CD4-positive, alpha-beta T cell (primary cell): Measurements from ENCODE around the gene STAM2. TPM values are rescaled to one million over a fixed set of nuclear protein-coding genes. Genes with fewer than 3 reads are reported as not detected.

Experiments
- ATAC-seq: fragments of 200-7000 bp; cut with Tn5 transposase; one replicate; pipeline ENCODE4 v1.10.0; 2022; ENCODE audit warnings: mild to moderate bottlenecking; ENCODE audit not compliant: poor library complexity
- CTCF ChIA-PET: fragments of 350-600 bp; sonication (Branson Sonifier 250); formaldehyde crosslinking; loops from one replicate; lab custom pipeline; 2021; ENCODE audit warnings: antibody characterized with exemption, inconsistent platforms; lab: Charles Lee
- POLR2A ChIA-PET: fragments of 350-600 bp; sonication (Branson Sonifier 250); formaldehyde crosslinking; loops from one replicate; lab custom pipeline; 2021; ENCODE audit warnings: antibody characterized with exemption, inconsistent platforms; lab: Charles Lee
- DNase-seq, 14 experiments: peaks; one replicate each; pipeline ENCODE4 v3.0.0-alpha.2; 2013 to 2020; ENCODE audit warnings: mixed read lengths in 2 of 14
- H3K27ac ChIP-seq, 2 donors: one replicate each; pipeline versions ENCODE4 v1.5.1 to v1.7.0; 2013; ENCODE audit warnings: low read length in 2 of 2, low read depth in 1 of 2, mild to moderate bottlenecking in 1 of 2
- H3K27me3 ChIP-seq, 2 experiments: 1 replicate in 1 of 2; 2 replicates in 1 of 2; pipeline versions ENCODE4 v1.6.1 to v1.7.0; 2013; ENCODE audit warnings: low read length in 2 of 2, control low read depth in 1 of 2, mild to moderate bottlenecking in 1 of 2, moderate library complexity in 1 of 2; ENCODE audit not compliant: insufficient read depth in 2 of 2, control insufficient read depth in 1 of 2
- H3K36me3 ChIP-seq: one replicate; pipeline ENCODE4 v1.6.1; 2013; ENCODE audit warnings: low read length, control low read depth; ENCODE audit not compliant: insufficient read depth
- H3K4me1 ChIP-seq: one replicate; pipeline ENCODE4 v1.6.1; 2013; ENCODE audit warnings: low read length, control low read depth; ENCODE audit not compliant: insufficient read depth
- H3K4me3 ChIP-seq: one replicate; pipeline ENCODE4 v1.5.1; 2013; ENCODE audit warnings: mild to moderate bottlenecking, low read length, moderate library complexity
- H3K9me3 ChIP-seq, 2 experiments: 1 replicate in 1 of 2; 2 replicates in 1 of 2; pipeline versions ENCODE4 v1.6.1 to v1.7.0; 2013; ENCODE audit warnings: low read length in 2 of 2, mild to moderate bottlenecking in 2 of 2, control low read depth in 1 of 2, moderate library complexity in 1 of 2; ENCODE audit not compliant: control insufficient read depth in 1 of 2, insufficient read depth in 1 of 2
- H3K27ac Mint-ChIP-seq: one replicate; pipeline ENCODE4 v1.8.0; 2020; ENCODE audit warnings: mixed read lengths
- H3K27me3 Mint-ChIP-seq: one replicate; pipeline ENCODE4 v1.8.0; 2021; ENCODE audit warnings: mixed read lengths
- H3K36me3 Mint-ChIP-seq: one replicate; pipeline ENCODE4 v1.8.0; 2021; ENCODE audit warnings: low read depth, mixed read lengths
- H3K4me1 Mint-ChIP-seq: one replicate; pipeline ENCODE4 v1.8.0; 2021; ENCODE audit warnings: low read depth, mixed read lengths
- H3K4me3 Mint-ChIP-seq: one replicate; pipeline ENCODE4 v1.8.0; 2020; ENCODE audit warnings: mild to moderate bottlenecking, mixed read lengths
- H3K9me3 Mint-ChIP-seq: one replicate; pipeline ENCODE4 v1.8.0; 2020; ENCODE audit warnings: mixed read lengths
- intact Hi-C, 2 experiments: fragments of 100-400 bp; cut with DNase I in 1 of 2; cut with micrococcal nuclease in 1 of 2; formaldehyde crosslinking; loops; one replicate each; pipeline versions ENCODE4 v1.15.1 to v1.9.0; 2023 to 2025; cut with DNase I, micrococcal nuclease
- total RNA-seq, 174 experiments: library from RNA in 2 of 174; stranded (reverse) in 2 of 174; gene quantifications; one replicate each; pipeline ENCODE4 v1.2.3 and lab custom pipeline; 2021 to 2026
- TF ChIP-seq, protein P1 (sequence below): fragments of 200-600 bp; IDR thresholded peaks from one replicate; pipeline ENCODE4 v1.8.0; 2022; ENCODE audit warnings: antibody characterized with exemption, mild to moderate bottlenecking

Gene STAM2
- total RNA-seq, 2 experiments from 2014 or later, result 4.1 to 4.9 TPM

DNA sequence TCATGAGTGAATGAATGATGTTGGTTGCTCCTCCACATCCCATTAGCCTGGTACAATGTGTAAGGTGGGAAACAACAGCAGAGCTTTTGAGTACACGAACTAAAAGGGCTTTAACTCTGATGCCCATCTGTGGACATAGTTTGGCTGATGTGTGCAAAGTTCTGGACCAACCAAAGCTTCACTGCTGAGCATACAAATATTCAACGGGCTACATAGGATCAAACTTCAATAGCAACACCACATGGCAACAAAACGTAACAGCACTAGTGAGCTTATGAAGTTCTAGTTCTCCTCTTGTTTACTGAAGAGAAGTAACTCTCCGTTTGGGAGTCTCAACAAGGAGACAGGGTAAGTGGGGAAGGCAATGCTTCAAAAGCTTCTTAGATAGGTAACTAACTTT, 20.4 kb downstream of the STAM2 start:
- no peaks in the 10 kb centered on the region for H3K27me3 Mint-ChIP-seq
- H3K9me3 Mint-ChIP-seq, result peaks cover 3% of the 10 kb centered on the region
- H3K4me1 ChIP-seq, result peaks cover 3% of the 10 kb centered on the region
- ATAC-seq (no peak), DNase-seq (no peak)
- H3K4me3 ChIP-seq, result no peak overlapping the region
- no peak overlapping the region for H3K27ac ChIP-seq
- H3K36me3 Mint-ChIP-seq, result peaks cover 29% of the 10 kb centered on the region
- no peaks in the 10 kb centered on the region for H3K27me3 ChIP-seq
- intact Hi-C loops, result no loop called here
- peaks cover 36% of the 10 kb centered on the region for H3K4me1 Mint-ChIP-seq
- no peaks in the 10 kb centered on the region for H3K36me3 ChIP-seq
- ChIA-PET CTCF (interaction anchor here (1.0 kb wide), 1 partner anchor 17 kb away, joined by 3 read pairs; no protein-coding TSS in a partner anchor), POLR2A (no interaction called here)
- H3K27ac Mint-ChIP-seq, result no peak overlapping the region
- H3K4me3 Mint-ChIP-seq, result no peak overlapping the region
- peaks cover 0 to 7% of the 10 kb centered on the region in 2 experiments for H3K9me3 ChIP-seq
- TF ChIP-seq, protein P1, sequence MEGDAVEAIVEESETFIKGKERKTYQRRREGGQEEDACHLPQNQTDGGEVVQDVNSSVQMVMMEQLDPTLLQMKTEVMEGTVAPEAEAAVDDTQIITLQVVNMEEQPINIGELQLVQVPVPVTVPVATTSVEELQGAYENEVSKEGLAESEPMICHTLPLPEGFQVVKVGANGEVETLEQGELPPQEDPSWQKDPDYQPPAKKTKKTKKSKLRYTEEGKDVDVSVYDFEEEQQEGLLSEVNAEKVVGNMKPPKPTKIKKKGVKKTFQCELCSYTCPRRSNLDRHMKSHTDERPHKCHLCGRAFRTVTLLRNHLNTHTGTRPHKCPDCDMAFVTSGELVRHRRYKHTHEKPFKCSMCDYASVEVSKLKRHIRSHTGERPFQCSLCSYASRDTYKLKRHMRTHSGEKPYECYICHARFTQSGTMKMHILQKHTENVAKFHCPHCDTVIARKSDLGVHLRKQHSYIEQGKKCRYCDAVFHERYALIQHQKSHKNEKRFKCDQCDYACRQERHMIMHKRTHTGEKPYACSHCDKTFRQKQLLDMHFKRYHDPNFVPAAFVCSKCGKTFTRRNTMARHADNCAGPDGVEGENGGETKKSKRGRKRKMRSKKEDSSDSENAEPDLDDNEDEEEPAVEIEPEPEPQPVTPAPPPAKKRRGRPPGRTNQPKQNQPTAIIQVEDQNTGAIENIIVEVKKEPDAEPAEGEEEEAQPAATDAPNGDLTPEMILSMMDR, result no peak

DNA sequence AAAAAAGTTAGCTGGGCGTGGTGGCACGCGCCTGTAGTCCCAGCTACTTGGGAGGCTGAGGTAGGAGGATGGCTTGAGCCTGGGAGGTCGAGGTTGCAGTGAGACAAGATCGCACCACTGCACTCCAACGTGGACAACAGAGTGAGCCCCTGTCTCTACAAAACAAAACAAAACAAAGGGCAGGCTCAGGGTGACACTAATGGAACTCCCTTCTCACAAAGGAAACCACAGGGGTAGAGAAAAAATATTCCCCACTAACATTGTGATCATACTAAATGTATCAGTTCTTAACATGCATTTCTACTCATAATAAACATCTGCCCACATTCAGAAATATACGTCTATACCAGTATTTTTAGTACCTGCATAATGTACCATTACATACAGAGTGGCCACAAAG, 21.1 kb downstream of the STAM2 start:
- Mint-ChIP-seq H3K27ac (no peak overlapping the region), H3K9me3 (peaks cover 3% of the 10 kb centered on the region), H3K27me3 (no peaks in the 10 kb centered on the region), H3K4me1 (peaks cover 36% of the 10 kb centered on the region), H3K4me3 (no peak overlapping the region), H3K36me3 (peaks cover 33% of the 10 kb centered on the region)
- Histone ChIP-seq H3K4me1 (peaks cover 3% of the 10 kb centered on the region), H3K9me3 (no peaks in the 10 kb centered on the region), H3K4me3 (no peak overlapping the region), H3K27ac (no peak overlapping the region), H3K27me3 (no peaks in the 10 kb centered on the region), H3K36me3 (no peaks in the 10 kb centered on the region)
- ATAC-seq (no peak), DNase-seq (no peak)
- ChIA-PET CTCF (interaction anchor here (0.7 to 1.0 kb wide), 2 partner anchors 16 to 537 kb away, joined by 3 read pairs; no protein-coding TSS in a partner anchor), POLR2A (no interaction called here)
- intact Hi-C loops, result no loop called here
- TF ChIP-seq, protein P1, result no peak

DNA sequence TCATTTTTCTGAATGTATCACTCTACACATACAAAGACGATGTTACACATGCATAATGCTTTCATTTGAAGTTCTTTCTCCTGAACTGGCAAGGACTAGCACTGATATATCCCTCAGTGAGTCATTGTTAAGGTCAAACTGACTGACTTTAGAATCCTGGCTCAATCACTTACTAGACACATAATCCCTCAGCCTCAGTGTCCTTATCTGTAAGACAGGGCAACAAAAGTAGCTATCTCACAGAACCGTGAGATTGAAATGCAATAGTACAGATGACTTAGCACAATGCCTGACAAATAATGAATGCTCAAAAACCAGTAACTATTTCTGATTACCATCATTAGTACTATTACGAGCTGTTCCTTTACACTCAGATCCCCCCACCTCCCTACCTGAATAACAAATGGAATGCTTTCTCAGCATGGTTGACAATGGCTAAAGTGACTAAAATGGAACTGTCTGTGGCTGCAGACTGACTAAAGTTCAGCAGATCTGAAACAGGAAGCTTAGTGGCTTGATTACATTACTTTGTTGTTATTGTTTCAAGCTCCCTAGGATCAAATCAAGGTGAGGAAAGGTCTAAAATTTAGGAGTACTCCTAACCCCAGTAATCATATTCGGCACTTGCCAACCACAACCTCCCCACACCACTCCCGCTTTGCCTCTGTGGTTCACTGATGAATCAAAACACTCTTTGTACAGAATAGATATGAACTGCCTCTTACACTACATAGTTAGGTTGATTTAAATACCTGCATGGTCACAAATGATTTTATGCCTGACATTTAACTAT, 40.9 kb downstream of the STAM2 start:
- peaks cover 58% of the 10 kb centered on the region for H3K36me3 Mint-ChIP-seq
- POLR2A ChIA-PET, result no interaction called here
- Histone ChIP-seq H3K27ac (no peak overlapping the region), H3K27me3 (no peaks in the 10 kb centered on the region), H3K36me3 (peaks cover 13% of the 10 kb centered on the region), H3K4me3 (no peak overlapping the region), H3K4me1 (no peaks in the 10 kb centered on the region), H3K9me3 (no peaks in the 10 kb centered on the region)
- intact Hi-C loops, result no loop called here
- H3K9me3 Mint-ChIP-seq, result no peaks in the 10 kb centered on the region
- CTCF ChIA-PET, result interaction anchor here (0.9 to 1.4 kb wide), 2 partner anchors 41 to 639 kb away, joined by 3 read pairs; partner anchors contain the start of gene STAM2
- no peaks in the 10 kb centered on the region for H3K27me3 Mint-ChIP-seq
- DNase-seq (no peak), ATAC-seq (no peak)
- no peak overlapping the region for H3K4me3 Mint-ChIP-seq
- H3K4me1 Mint-ChIP-seq, result peaks cover 7% of the 10 kb centered on the region
- H3K27ac Mint-ChIP-seq, result no peak overlapping the region
- TF ChIP-seq, protein P1, result no peak
